Astrocyte of the hippocampus (primary cell): ENCODE data around the gene SEPTIN12.
"Not testable (repeated sequence)": the region's sequence is repeated elsewhere in the genome, so short reads cannot be mapped to it uniquely, and the experiment has no call there.

Experiments
- DNase-seq: peaks from one replicate; pipeline ENCODE4 v3.0.0; 2011; ENCODE audit warnings: low read depth, low spot score

SEPTIN12 gene

DNA sequence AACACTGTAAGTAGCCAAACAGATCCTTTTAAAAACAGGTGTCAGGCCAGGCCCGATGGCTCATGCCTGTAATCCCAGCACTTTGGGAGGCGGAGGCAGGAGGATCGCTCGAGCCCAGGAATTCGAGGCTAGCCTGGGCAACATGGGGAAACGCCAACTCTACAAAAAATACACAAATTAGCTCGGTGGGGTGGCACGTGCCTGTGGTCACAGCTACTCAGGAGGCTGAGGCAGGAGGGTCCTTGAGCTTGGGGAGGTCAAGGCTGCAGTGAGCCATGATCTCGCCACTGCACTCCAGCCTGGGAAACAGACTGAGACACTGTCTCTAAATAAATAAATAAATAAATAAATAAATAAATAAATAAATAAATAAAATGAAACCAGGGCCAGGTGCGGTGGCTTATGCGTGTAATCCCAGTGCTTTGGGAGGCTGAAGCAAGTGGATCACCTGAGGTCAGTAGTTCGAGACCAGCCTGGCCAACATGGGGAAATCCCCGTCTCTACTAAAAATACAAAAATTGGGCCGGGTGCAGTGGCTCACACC, 3.6 kb downstream of the SEPTIN12 start:
- DNase-seq, result not testable (repeated sequence)

DNA sequence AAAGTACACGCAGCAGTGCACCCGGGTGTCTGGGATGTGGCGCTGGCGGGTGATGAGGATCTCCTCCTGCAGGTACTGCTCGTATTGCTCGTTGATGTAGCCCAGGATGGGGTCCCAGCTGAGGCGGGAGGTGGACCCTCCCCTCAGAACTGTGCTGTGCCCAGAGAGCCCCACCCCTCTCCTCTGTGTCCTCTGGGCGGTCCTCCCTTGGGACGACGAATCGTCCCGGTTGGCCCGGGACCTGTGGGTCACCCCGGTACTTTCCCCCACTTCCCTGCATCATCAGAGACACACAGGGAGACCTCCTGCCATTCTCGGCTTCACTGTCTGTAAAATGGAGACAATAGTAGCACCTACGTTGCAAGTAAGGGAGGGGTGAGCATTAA, 4.2 kb downstream of the SEPTIN12 start:
- no peak for DNase-seq

GRCh38 chr16:4783251-4783950, 4.7 kb downstream of the SEPTIN12 start:
- DNase-seq, result no peak

- DNase-seq, result no peak
Observed at GRCh38 chr16:4780235-4780634, 7.9 kb downstream of the SEPTIN12 start.

DNA sequence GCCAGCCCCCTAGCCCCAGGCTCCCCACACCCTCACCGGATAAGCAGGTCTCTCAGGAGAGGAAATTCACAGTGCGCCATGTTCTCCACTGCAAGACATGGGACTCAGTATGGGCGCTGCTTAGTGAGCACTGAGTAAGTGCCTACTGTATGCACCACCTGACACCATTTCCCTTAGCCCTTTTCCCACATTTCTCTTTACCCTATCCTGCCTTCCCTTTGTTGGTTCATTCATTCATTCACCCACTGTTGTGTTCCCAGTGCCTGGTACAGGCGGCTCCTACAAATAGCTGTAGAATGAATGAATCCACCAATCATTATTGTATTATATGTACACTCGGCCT, 10.1 kb downstream of the SEPTIN12 start:
- DNase-seq, result no peak

- no peak for DNase-seq
Observed at GRCh38 chr16:4777339-4778049, 10.7 kb downstream of the SEPTIN12 start.

DNA sequence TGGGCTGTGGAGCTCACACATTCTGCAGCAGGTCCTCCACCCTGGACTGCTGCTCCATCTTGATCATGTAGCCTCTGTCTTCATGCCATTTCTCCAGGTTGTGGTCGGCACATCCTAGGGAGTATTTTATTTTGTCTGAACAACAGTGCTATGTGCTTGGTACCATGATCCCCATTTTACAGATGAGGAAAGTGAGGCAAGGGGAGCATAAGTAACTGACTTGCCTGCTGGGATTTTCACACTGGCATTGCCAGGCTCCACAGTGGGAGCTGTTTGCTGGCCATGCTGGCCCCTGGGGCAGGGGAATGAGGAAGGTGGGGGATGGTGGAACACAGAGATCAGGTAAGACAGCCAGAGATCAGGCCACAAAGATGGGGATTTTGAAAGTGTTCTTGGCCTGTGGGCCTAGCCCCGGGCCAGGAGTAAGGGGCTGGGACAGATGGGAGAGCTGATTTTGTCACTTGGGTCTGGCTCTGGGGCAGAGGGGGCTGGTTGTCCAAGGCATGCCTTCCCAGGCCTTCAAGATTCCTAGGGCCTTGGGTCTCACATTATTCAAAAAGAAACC, 11.9 kb downstream of the SEPTIN12 start:
- DNase-seq, result no peak

GRCh38 chr16:4775005-4775404, 13.1 kb downstream of the SEPTIN12 start:
- no peak for DNase-seq

DNA sequence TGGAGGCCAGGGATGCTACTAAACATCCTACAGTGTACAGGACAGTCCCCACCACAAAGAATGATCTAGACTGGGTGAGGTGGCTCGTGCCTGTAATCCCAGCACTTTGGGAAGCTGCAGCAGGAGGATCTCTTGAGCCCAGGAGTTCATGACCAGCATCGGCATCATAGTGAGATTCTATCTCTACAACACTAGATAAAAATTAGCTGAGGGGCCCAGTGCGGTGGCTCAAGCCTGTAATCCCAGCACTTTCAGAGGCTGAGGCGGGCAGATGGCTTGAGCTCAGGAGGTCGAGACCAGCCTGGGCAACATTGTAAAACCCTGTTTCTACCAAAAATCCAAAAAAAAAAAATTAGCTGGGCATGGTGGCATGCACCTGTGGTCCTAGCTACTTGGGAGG, 15.8 kb downstream of the SEPTIN12 start:
- DNase-seq, result no peak

- no peak for DNase-seq
Observed at GRCh38 chr16:4771646-4772045, 16.5 kb downstream of the SEPTIN12 start.

- DNase-seq, result no peak
Observed at GRCh38 chr16:4769306-4769638, 18.9 kb downstream of the SEPTIN12 start.

DNA sequence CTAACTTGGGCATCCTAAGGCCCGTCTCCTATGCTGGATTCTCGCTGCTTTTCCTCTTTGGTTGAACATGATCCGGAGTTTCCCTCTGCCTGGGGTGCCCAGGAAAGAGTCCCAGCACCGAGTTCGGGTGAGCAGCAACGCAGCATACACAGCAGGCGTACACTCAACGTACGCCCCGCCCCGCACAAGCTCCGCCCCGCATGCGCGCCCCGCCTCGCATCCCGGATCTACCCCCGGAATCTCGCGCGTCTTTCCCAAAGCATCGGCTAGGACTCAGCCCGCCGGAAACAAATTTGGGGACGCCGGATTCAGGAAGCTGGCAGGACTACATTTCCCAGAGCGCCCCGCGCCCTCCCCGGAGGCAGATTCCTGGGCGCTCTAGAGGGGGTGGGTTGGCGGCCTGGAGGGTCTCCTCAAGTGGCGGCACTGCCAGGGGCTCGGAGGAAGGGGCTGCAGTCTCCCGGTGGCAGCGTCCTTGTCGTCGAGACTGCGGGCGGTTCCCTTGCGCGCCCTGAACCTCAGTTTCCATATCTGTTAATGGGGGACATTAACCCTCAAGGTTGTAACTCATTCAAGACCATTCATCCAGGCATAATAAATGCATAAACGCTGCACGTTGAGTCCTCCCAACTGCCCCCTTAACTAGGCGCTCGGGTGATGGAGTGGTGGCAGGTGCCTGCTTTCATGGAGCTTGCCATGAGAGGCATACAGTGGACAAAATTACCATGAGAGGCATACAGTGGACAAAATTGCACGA, 19.4 kb downstream of the SEPTIN12 start:
- DNase-seq, result peak; percentile 98

DNA sequence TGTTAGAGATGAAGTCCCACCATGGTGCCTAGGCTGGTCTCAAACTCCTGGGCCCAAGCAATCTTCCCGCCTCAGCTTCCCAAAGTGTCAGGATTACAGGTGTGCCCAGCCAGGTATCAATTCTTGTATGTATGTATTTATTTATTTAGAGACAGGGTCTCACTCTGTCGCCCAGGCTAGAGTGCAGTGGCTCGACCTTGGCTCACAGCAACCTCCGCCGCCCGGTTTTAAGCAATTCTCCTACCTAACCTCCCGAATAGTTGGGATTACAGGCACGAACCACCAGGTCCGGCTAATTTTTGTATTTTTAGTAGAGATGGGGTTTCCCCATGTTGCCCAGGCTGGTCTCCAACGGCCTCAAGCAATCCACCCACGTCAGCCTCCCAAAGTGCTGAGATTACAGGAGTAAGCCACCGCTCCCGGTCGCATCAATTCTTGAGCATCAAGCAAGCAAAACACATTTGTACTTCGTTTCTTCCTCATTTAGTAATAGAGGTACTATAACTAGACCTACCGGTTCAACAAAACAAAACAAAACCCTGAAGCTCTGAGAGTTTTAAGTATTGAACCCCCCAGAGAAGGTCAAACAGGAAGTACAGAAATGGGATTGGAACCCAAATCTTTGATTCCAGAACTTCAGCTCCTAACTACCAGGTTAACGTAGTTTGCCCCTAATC, 20.1 kb downstream of the SEPTIN12 start:
- DNase-seq, result no peak

DNA sequence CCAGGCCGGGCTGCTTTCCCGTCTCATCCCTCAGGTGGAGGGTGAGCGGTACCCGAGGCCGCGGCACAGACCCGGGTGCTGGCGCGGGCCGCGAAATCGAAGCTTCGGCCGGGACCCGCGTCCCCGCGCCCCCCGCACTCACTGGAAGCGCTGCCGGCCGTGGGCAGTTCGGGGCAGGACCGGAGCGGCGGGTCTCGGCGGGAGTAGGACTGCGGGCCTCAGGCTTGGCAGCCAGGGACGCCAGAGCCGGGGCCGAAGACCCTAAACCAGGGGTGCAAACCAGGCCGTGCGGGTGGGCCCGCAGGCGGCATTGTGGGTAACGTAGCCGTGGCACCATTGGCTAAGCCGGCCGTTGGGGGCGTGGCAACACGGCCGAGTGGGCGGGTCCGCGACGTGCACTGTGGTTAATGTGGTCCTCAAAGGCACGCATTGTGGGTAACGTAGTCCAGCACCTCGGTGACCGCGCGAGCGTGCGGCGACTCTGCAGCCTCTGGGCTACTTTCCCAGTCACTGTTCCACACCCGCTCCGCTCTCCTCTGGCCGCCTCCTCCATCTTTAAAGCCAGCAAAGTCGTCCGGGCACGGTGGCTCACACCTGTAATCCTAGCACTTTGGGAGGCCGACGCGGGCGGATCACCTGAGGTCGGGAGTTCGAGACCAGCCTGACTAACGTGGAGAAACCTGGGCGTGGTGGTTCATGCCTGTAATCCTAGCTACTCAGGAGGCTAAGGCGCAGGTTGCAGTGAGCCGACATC, 21.1 kb downstream of the SEPTIN12 start, which contains the start of gene ZNF500:
Gene ZNF500 (minus strand): TSS at position 288 of the 754 bp plus-strand sequence. CDS start 1,184 bp downstream, outside the sequence.
- DNase-seq, result peak; percentile 99

DNA sequence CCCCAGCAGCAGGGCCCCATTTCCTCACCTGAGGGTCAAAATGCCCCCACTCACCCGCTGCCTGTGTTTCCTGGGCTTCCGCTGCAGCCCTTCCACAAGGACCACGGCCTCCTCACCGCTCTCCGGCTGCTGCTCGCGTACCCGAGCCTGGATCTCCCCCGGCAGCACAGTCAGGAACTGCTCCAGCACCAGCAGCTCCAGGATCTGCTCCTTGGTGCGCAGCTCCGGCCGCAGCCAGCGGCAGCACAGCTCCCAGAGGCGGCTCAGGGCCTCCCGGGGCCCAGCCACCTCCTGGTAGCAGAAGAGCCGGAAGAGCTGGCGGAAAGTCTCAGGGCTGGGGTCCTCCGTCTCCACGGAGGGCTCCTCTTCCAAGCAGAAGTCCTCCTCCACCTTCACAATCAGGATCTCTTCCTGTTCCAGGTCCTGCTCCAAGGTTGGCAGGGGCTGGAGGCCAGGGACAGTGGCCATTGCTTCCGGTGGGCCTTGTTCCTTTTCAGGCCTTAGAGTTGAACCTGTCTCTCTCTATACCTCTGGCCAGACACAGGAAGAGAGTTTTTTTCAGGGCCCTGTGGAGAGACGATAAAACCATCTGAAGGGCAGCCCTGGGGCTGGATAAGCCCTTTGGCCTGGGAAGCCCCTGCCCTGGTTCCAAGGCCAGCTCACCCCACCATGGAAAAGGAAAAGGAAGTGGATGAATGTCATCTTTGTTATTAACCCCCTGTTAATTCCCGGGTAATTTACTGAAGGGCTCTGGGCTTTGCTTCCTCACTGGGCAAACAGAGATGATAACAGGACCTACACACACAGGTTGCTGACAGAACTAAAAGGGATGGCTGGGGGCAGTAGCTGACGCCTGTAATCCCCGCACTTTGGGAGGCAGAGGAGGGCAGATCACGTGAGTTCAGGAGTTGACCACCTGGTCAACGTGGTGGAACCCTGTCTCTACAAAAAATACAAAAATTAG, 22.4 kb downstream of the SEPTIN12 start:
- no peak for DNase-seq

DNA sequence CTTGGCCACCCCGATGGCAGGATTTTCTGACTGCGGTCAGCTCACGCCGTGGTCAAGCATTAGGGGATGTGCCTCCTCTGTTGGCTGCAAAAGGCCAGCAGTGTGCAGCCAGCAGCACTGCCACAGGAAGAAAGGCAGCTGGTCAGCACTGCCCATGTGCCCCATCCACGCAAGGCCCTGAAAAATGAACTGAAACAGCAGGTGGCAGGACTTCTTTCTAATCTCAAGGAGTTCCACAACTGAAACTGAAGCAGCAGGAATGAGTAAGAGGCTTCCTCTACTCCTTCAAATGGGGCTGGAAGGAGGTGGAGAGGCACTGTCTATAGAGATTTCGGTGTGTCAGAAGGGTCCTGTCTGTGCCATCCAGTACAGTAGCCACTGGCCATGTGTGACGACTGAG, 24.4 kb downstream of the SEPTIN12 start:
- DNase-seq, result no peak

- no peak for DNase-seq
Observed at GRCh38 chr16:4762205-4762604, 25.9 kb downstream of the SEPTIN12 start.

- no peak for DNase-seq
Observed at GRCh38 chr16:4760221-4760910, 27.8 kb downstream of the SEPTIN12 start.

DNA sequence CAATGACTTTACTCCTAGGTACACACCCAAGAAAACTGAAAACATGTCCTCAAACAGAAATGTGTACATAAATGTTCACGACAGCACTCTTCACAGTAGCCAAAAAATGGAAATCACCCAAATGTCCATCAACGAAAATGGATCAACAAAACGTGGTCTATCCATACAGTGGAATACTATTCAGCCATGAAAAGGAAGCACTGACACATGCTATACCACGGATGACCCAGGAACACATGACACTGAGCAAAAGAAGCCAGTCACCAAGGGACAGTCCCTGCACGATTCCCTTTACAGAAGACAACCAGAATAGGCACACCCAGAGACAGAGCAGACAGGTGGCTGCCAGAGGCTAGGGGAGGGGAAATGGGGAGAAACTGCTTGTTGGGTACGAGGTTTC, 32.5 kb downstream of the SEPTIN12 start:
- DNase-seq, result no peak
